H9 (cell line): Measurements from ENCODE around the gene CLMN. TPM values are rescaled to one million over a fixed set of nuclear protein-coding genes. Genes with fewer than 3 reads are reported as not detected.

Experiments
- DNase-seq: peaks from one replicate; pipeline ENCODE4 v3.0.0-alpha.2; 2017
- H2AFZ ChIP-seq: one replicate; pipeline ENCODE4 v1.6.1; 2013; ENCODE audit warnings: mild to moderate bottlenecking, low read length, control low read depth, moderate library complexity
- H2AK5ac ChIP-seq: 2 replicates; pipeline ENCODE4 v1.6.1; 2013; ENCODE audit warnings: low read length, control low read depth, mixed read lengths; ENCODE audit not compliant: insufficient read length
- H2BK120ac ChIP-seq: one replicate; pipeline ENCODE4 v1.6.1; 2013; ENCODE audit warnings: low read depth, mild to moderate bottlenecking, low read length, control low read depth, inconsistent platforms; ENCODE audit not compliant: poor library complexity, severe bottlenecking
- H2BK12ac ChIP-seq: 2 replicates; pipeline ENCODE4 v1.6.1; 2013; ENCODE audit warnings: low read length, control low read depth, mixed read lengths, low read depth; ENCODE audit not compliant: insufficient read length
- H2BK15ac ChIP-seq: 2 replicates; pipeline ENCODE4 v1.6.1; 2013; ENCODE audit warnings: low read depth, low read length, control low read depth
- H2BK20ac ChIP-seq: one replicate; pipeline ENCODE4 v1.6.1; 2013; ENCODE audit warnings: low read depth, mild to moderate bottlenecking, low read length, control low read depth, inconsistent platforms; ENCODE audit not compliant: poor library complexity, severe bottlenecking
- H2BK5ac ChIP-seq: 2 replicates; pipeline ENCODE4 v1.6.1; 2013; ENCODE audit warnings: low read length, control low read depth, mixed read lengths; ENCODE audit not compliant: insufficient read length
- H3K14ac ChIP-seq: 2 replicates; pipeline ENCODE4 v1.6.1; 2013; ENCODE audit warnings: low read length, control low read depth; ENCODE audit not compliant: insufficient read depth
- H3K18ac ChIP-seq: 2 replicates; pipeline ENCODE4 v1.6.1; 2013; ENCODE audit warnings: low read depth, mild to moderate bottlenecking, mixed read lengths, low read length, control low read depth; ENCODE audit not compliant: insufficient read length
- H3K23ac ChIP-seq: 2 replicates; pipeline ENCODE4 v1.6.1; 2013; ENCODE audit warnings: low read length, control low read depth, mixed read lengths, low read depth; ENCODE audit not compliant: insufficient read length
- H3K23me2 ChIP-seq: 2 replicates; pipeline ENCODE4 v1.6.1; 2013; ENCODE audit warnings: low read depth, mild to moderate bottlenecking, mixed read lengths, low read length, control low read depth; ENCODE audit not compliant: insufficient read length, poor library complexity, severe bottlenecking
- H3K27ac ChIP-seq: 2 replicates; pipeline ENCODE4 v1.5.1; 2013; ENCODE audit warnings: low read length, control low read depth, mixed read lengths, low read depth; ENCODE audit not compliant: insufficient read length
- H3K27me3 ChIP-seq: 2 replicates; pipeline ENCODE4 v1.6.1; 2013; ENCODE audit warnings: low read length, control low read depth, inconsistent platforms; ENCODE audit not compliant: insufficient read depth
- H3K4ac ChIP-seq: 2 replicates; pipeline ENCODE4 v1.6.1; 2013; ENCODE audit warnings: low read depth, mild to moderate bottlenecking, control low read depth, inconsistent platforms, low read length, moderate library complexity
- H3K4me1 ChIP-seq: 2 replicates; pipeline ENCODE4 v1.6.1; 2013; ENCODE audit warnings: low read length, control low read depth, inconsistent platforms; ENCODE audit not compliant: insufficient read depth
- H3K4me2 ChIP-seq: 2 replicates; pipeline ENCODE4 v1.6.1; 2013; ENCODE audit warnings: low read length, control low read depth, mixed read lengths; ENCODE audit not compliant: insufficient read length, insufficient read depth
- H3K56ac ChIP-seq: 2 replicates; pipeline ENCODE4 v1.6.1; 2013; ENCODE audit warnings: low read depth, mild to moderate bottlenecking, mixed read lengths, low read length, control low read depth; ENCODE audit not compliant: insufficient read length
- H3K79me1 ChIP-seq: 2 replicates; pipeline ENCODE4 v1.6.1; 2013; ENCODE audit warnings: low read depth, mild to moderate bottlenecking, moderate library complexity, low read length, control low read depth, inconsistent platforms; ENCODE audit not compliant: insufficient read depth, poor library complexity, severe bottlenecking
- H3K79me2 ChIP-seq: 2 replicates; pipeline ENCODE4 v1.6.1; 2013; ENCODE audit warnings: low read length, control low read depth, inconsistent platforms; ENCODE audit not compliant: insufficient read depth
- H3K9ac ChIP-seq: 2 replicates; pipeline ENCODE4 v1.6.1; 2013; ENCODE audit warnings: low read length, control low read depth, mixed read lengths; ENCODE audit not compliant: insufficient read length; ENCODE audit errors: extremely low read depth
- H3K9me3 ChIP-seq: one replicate; pipeline ENCODE4 v1.6.1; 2013; ENCODE audit warnings: low read depth, low read length, inconsistent platforms; ENCODE audit not compliant: control insufficient read depth
- H3T11ph ChIP-seq: one replicate; pipeline ENCODE4 v1.6.1; 2013; ENCODE audit warnings: mild to moderate bottlenecking, low read length, control low read depth, inconsistent platforms
- H4K20me1 ChIP-seq: one replicate; pipeline ENCODE4 v1.6.1; 2013; ENCODE audit not compliant: control insufficient read depth, insufficient read length, insufficient read depth
- H4K5ac ChIP-seq: 2 replicates; pipeline ENCODE4 v1.6.1; 2013; ENCODE audit warnings: low read depth, mild to moderate bottlenecking, mixed read lengths, low read length, control low read depth; ENCODE audit not compliant: insufficient read length
- H4K8ac ChIP-seq: replicated peaks from 2 replicates; pipeline ENCODE4 v1.6.1; 2013; ENCODE audit warnings: low read length, control low read depth, mixed read lengths, low read depth; ENCODE audit not compliant: insufficient read length
- H4K91ac ChIP-seq: 2 replicates; pipeline ENCODE4 v1.6.1; 2013; ENCODE audit warnings: low read depth, mild to moderate bottlenecking, moderate library complexity, mixed read lengths, low read length, control low read depth; ENCODE audit not compliant: insufficient read length
- H3K27ac Mint-ChIP-seq, 3 experiments: 2 replicates in 2 of 3; 3 replicates in 1 of 3; pipeline ENCODE4 v1.8.0; 2020 to 2021; ENCODE audit warnings: mixed read lengths in 3 of 3, mild to moderate bottlenecking in 1 of 3, moderate library complexity in 1 of 3
- H3K27me3 Mint-ChIP-seq: 2 replicates; pipeline ENCODE4 v1.8.0; 2021; ENCODE audit warnings: low read depth, mild to moderate bottlenecking, moderate library complexity, mixed read lengths
- H3K36me3 Mint-ChIP-seq, 3 experiments: 2 replicates in 2 of 3; 3 replicates in 1 of 3; pipeline ENCODE4 v1.8.0; 2020 to 2021; ENCODE audit warnings: low read depth in 3 of 3, mixed read lengths in 3 of 3; ENCODE audit not compliant: insufficient read depth in 1 of 3
- H3K4me1 Mint-ChIP-seq, 2 experiments: 2 replicates each; pipeline ENCODE4 v1.8.0; 2020; ENCODE audit warnings: mixed read lengths in 2 of 2
- H3K4me3 Mint-ChIP-seq, 2 experiments: 2 replicates in 1 of 2; 3 replicates in 1 of 2; pipeline ENCODE4 v1.8.0; 2020 to 2021; ENCODE audit warnings: mild to moderate bottlenecking in 2 of 2, mixed read lengths in 2 of 2, moderate library complexity in 1 of 2
- H3K9me3 Mint-ChIP-seq, 2 experiments: 2 replicates in 1 of 2; 3 replicates in 1 of 2; pipeline ENCODE4 v1.8.0; 2020; ENCODE audit warnings: mild to moderate bottlenecking in 2 of 2, mixed read lengths in 2 of 2, moderate library complexity in 1 of 2
- WGBS: extraction: QIAGEN DNeasy Blood & Tissue Kit; methylation state at CpG from one replicate; pipeline ENCODE4 v1.1.7; 2013; ENCODE audit warnings: missing lambda C conversion rate, low lambda C conversion rate, mixed read lengths; ENCODE audit not compliant: insufficient read length; ENCODE audit errors: extremely low coverage; 5-methylcytosine and 5-hydroxymethylcytosine counted together
- total RNA-seq: library from RNA; stranded (reverse); gene quantifications from 2 replicates; pipeline ENCODE4 v1.2.1, GENCODE V29; 2021
- TF ChIP-seq, protein P1 (sequence below): fragments of 200-600 bp; sonication (generic); conservative IDR thresholded peaks from 3 replicates; pipeline ENCODE4 v1.8.0; 2021; ENCODE audit warnings: antibody characterized with exemption, mild to moderate bottlenecking

Gene CLMN
- total RNA-seq, 1 experiment from 2014 or later: 7.6 TPM

DNA sequence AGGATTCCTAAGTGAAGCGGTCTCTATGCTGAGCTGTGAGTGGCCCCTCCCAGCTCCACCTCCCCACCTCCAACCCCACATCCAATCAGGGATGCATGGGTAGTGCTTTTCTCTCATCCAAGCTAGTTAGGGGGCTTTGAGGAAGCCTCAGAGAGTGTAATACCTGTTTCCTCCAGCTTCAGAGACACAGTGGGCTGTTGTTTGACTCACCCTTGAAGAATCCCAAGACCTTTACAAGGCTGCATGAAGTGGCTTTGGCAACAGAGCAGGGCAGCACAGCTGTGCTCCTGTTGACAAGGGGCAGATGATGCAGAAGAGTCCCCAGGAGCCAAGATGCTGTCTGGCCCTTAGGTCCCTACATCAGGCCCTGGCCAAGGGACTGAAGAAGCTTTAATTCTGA, 27.1 kb upstream of the CLMN start:
- no peak overlapping the region for H3K23ac ChIP-seq
- H2BK15ac ChIP-seq: no peak overlapping the region
- no peak overlapping the region for H3T11ph ChIP-seq
- H4K5ac ChIP-seq: no peak overlapping the region
- DNase-seq: peak; percentile 74
- H4K91ac ChIP-seq: no peak overlapping the region
- no peak overlapping the region for H2AK5ac ChIP-seq
- no peak overlapping the region for H3K18ac ChIP-seq
- no peaks in the 10 kb centered on the region for H3K9me3 ChIP-seq
- H3K4me2 ChIP-seq: no peak overlapping the region
- peaks cover 0 to 7% of the 10 kb centered on the region in 2 experiments; a peak in 2 of 4 replicates for H3K4me1 Mint-ChIP-seq
- no peaks in the 10 kb centered on the region for H3K36me3 Mint-ChIP-seq
- no peaks in the 10 kb centered on the region for H3K79me1 ChIP-seq
- H3K14ac ChIP-seq: no peak overlapping the region
- no peaks in the 10 kb centered on the region for H3K9me3 Mint-ChIP-seq
- no peak overlapping the region for H2BK20ac ChIP-seq
- H4K8ac ChIP-seq: no peak overlapping the region
- H3K23me2 ChIP-seq: no peaks in the 10 kb centered on the region
- H3K9ac ChIP-seq: no peak overlapping the region
- H3K27ac ChIP-seq: no peak overlapping the region
- H3K4me1 ChIP-seq: no peaks in the 10 kb centered on the region
- peak overlapping the region in 1 of 3 experiments; percentile 33; a peak in 1 of 7 replicates for H3K27ac Mint-ChIP-seq
- H2BK120ac ChIP-seq: no peak overlapping the region
- H3K56ac ChIP-seq: no peak overlapping the region
- no peaks in the 10 kb centered on the region for H4K20me1 ChIP-seq
- H2BK12ac ChIP-seq: no peak overlapping the region
- H3K27me3 Mint-ChIP-seq: peaks cover 1% of the 10 kb centered on the region; the same call in 1 of the 2 replicates
- no CpG with 5 or more reads among the region's 1 CpG for WGBS
- no peak overlapping the region for H2BK5ac ChIP-seq
- no peaks in the 10 kb centered on the region for H3K27me3 ChIP-seq
- no peaks in the 10 kb centered on the region for H3K79me2 ChIP-seq
- H2AFZ ChIP-seq: no peak overlapping the region
- H3K4me3 Mint-ChIP-seq: no peak overlapping the region
- TF ChIP-seq, protein P1, sequence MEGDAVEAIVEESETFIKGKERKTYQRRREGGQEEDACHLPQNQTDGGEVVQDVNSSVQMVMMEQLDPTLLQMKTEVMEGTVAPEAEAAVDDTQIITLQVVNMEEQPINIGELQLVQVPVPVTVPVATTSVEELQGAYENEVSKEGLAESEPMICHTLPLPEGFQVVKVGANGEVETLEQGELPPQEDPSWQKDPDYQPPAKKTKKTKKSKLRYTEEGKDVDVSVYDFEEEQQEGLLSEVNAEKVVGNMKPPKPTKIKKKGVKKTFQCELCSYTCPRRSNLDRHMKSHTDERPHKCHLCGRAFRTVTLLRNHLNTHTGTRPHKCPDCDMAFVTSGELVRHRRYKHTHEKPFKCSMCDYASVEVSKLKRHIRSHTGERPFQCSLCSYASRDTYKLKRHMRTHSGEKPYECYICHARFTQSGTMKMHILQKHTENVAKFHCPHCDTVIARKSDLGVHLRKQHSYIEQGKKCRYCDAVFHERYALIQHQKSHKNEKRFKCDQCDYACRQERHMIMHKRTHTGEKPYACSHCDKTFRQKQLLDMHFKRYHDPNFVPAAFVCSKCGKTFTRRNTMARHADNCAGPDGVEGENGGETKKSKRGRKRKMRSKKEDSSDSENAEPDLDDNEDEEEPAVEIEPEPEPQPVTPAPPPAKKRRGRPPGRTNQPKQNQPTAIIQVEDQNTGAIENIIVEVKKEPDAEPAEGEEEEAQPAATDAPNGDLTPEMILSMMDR: no peak
- no peak overlapping the region for H3K4ac ChIP-seq
